Spleen (tissue), 11 donors: ENCODE measurements around the gene WHRN. TPM values are rescaled to one million over a fixed set of nuclear protein-coding genes. Genes with fewer than 3 reads are reported as not detected.

ENCODE experiments used
- DNase-seq: peaks from one replicate; pipeline ENCODE4 v3.0.0-alpha.2; 2020
- H3K27ac ChIP-seq, 8 donors: fragments of 200-600 bp; sonication (generic) in 7 of 8; 1 replicate in 4 of 8; 2 replicates in 4 of 8; pipeline versions ENCODE4 v1.5.0 to v1.8.0; 2016 to 2021; ENCODE audit warnings: inconsistent platforms in 4 of 8, mild to moderate bottlenecking in 4 of 8, moderate library complexity in 1 of 8
- H3K27me3 ChIP-seq, 7 donors: fragments of 200-600 bp; sonication (generic) in 6 of 7; replicated peaks in 1 of 7; 1 replicate in 4 of 7; 2 replicates in 3 of 7; pipeline versions ENCODE4 v1.5.0 to v1.8.0; 2016 to 2021; ENCODE audit warnings: inconsistent platforms in 3 of 7, mild to moderate bottlenecking in 1 of 7
- H3K36me3 ChIP-seq, 6 donors: fragments of 200-600 bp; sonication (generic) in 5 of 6; 1 replicate in 4 of 6; 2 replicates in 2 of 6; pipeline versions ENCODE4 v1.5.0 to v1.8.0; 2016 to 2021; ENCODE audit warnings: inconsistent platforms in 2 of 6
- H3K4me1 ChIP-seq, 6 donors: fragments of 200-600 bp; sonication (generic) in 5 of 6; 1 replicate in 3 of 6; 2 replicates in 3 of 6; pipeline versions ENCODE4 v1.5.0 to v1.8.0; 2016 to 2021; ENCODE audit warnings: inconsistent platforms in 3 of 6
- H3K4me3 ChIP-seq, 8 donors: fragments of 200-600 bp; sonication (generic) in 7 of 8; 1 replicate in 4 of 8; 2 replicates in 4 of 8; pipeline versions ENCODE4 v1.5.0 to v1.8.0; 2016 to 2021; ENCODE audit warnings: inconsistent platforms in 4 of 8, mild to moderate bottlenecking in 4 of 8, moderate library complexity in 2 of 8
- H3K9me3 ChIP-seq, 8 donors: fragments of 200-600 bp; sonication (generic) in 7 of 8; 1 replicate in 4 of 8; 2 replicates in 4 of 8; pipeline versions ENCODE4 v1.5.0 to v1.8.0; 2016 to 2021; ENCODE audit warnings: inconsistent platforms in 4 of 8
- CTCF ChIP-seq, 11 experiments: fragments of 200-600 bp in 7 of 11; fragments of 450-650 bp in 4 of 11; sonication (generic) in 4 of 11; IDR thresholded peaks in 8 of 11; conservative IDR thresholded peaks in 3 of 11; 1 replicate in 7 of 11; 2 replicates in 4 of 11; pipeline versions ENCODE4 v1.4.0 to v1.8.0; 2016 to 2021; ENCODE audit warnings: antibody characterized with exemption in 11 of 11, inconsistent platforms in 4 of 11, mild to moderate bottlenecking in 1 of 11
- POLR2A ChIP-seq, 3 donors: fragments of 450-650 bp; IDR thresholded peaks; one replicate each; pipeline ENCODE4 v1.5.1; 2017; ENCODE audit warnings: antibody characterized with exemption in 3 of 3, mild to moderate bottlenecking in 1 of 3
- POLR2AphosphoS5 ChIP-seq, 3 donors: sonication (generic); formaldehyde crosslinking; IDR thresholded peaks; one replicate each; pipeline ENCODE4 v1.5.1; 2017; ENCODE audit warnings: antibody characterized with exemption in 3 of 3
- WGBS, 5 donors: extraction: QIAGEN DNeasy Blood & Tissue Kit in 3 of 5; methylation state at CpG; one replicate each; pipeline versions ENCODE4 v1.1.5 to v1.1.7; 2013 to 2018; 5-methylcytosine and 5-hydroxymethylcytosine counted together
- intact Hi-C: fragments of 100-400 bp; cut with DNase I; formaldehyde crosslinking; loops from one replicate; pipeline ENCODE4 v1.15.0; 2023; ENCODE audit warnings: low total_unique reads
- polyA plus RNA-seq, 3 donors: library from polyadenylated mRNA; stranded (reverse); fragments of 200-250 nt; gene quantifications; one replicate each; pipeline ENCODE4 v1.2.1, GENCODE V29; 2013
- total RNA-seq, 7 donors: library from RNA; depleted of rRNA in 3 of 7; stranded (reverse); fragments of >200 nt in 3 of 7; fragmentation: NEBNext Ultra II Directional in 4 of 7; extraction: Animal tissue kit (Norgen Biotek cat#: 25700) in 4 of 7; gene quantifications; one replicate each; pipeline versions ENCODE4 v1.1.0 to v1.2.1, GENCODE V29; 2016 to 2021
- donor health status: healthy with polysubstance abuse.
- donor health status: DM: no; HTN: no; CAD: no; lungs with moderate emphysema.
- donor health status: DM: no; HTN: no; CAD: no.
- donor health status: Bipolar disorder and iron deficiency.
- donor health status: healthy.
- donor health status: DM: no; HTN: no; CAD: no.
- donor health status: DM: yes; HTN: yes; CAD: no.

The WHRN gene
- total and polyA plus RNA-seq, 10 donors = 3.7 to 51.6 (median 26.8) TPM

- no peak for DNase-seq
- intact Hi-C loops = no loop called here
- H3K9me3 ChIP-seq = no peaks in the 10 kb centered on the region
- peaks cover 9 to 23% (median 12%) of the 10 kb centered on the region in 6 donors for H3K4me1 ChIP-seq
- no peaks in the 10 kb centered on the region for H3K36me3 ChIP-seq
- TF ChIP-seq POLR2AphosphoS5 (IDR thresholded peaks at IDR 0.05) = no peak
- TF ChIP-seq CTCF (IDR thresholded peaks at IDR 0.05 in 8 of 11, conservative IDR thresholded peaks at IDR 0.05 in 3 of 11) = no peak
- no peak for TF ChIP-seq POLR2A (IDR thresholded peaks at IDR 0.05)
- H3K27me3 ChIP-seq = no peaks in the 10 kb centered on the region
- no peak overlapping the region for H3K27ac ChIP-seq
- no peak overlapping the region for H3K4me3 ChIP-seq
- WGBS, 5 donors = 74 to 92% (median 87%) methylated on average over 1 of the region's 1 CpG
Observed at GRCh38 chr9:114456929-114457328, 48.3 kb downstream of the WHRN start.

- DNase-seq = no peak
- no peak overlapping the region for H3K4me3 ChIP-seq
- no peaks in the 10 kb centered on the region for H3K36me3 ChIP-seq
- H3K27ac ChIP-seq = no peak overlapping the region
- no peaks in the 10 kb centered on the region for H3K9me3 ChIP-seq
- no peaks in the 10 kb centered on the region for H3K27me3 ChIP-seq
- intact Hi-C loops = no loop called here
- H3K4me1 ChIP-seq = peaks cover 16 to 40% (median 35%) of the 10 kb centered on the region in 6 donors
- 0% methylated on average over 1 of the region's 1 CpG for WGBS, 5 donors
- TF ChIP-seq POLR2AphosphoS5 (IDR thresholded peaks at IDR 0.05) = no peak
Observed at GRCh38 chr9:114454652-114455051, 50.6 kb downstream of the WHRN start.

GRCh38 chr9:114452219-114453165 is 52.8 kb downstream of the WHRN start:
- Histone ChIP-seq H3K9me3 (no peaks in the 10 kb centered on the region), H3K36me3 (no peaks in the 10 kb centered on the region), H3K27ac (peak overlapping the region; percentile 15 to 81 (median 58)), H3K4me3 (no peak overlapping the region), H3K4me1 (peaks cover 23 to 53% (median 46%) of the 10 kb centered on the region in 6 donors), H3K27me3 (no peaks in the 10 kb centered on the region)
- TF ChIP-seq POLR2AphosphoS5 (IDR thresholded peaks at IDR 0.05) (peak in 2 of 3 donors; percentile 54 to 62), CTCF (IDR thresholded peaks at IDR 0.05 in 8 of 11, conservative IDR thresholded peaks at IDR 0.05 in 3 of 11) (no peak)
- intact Hi-C loops = no loop called here
- DNase-seq = no peak
- WGBS, 5 donors = 29 to 42% (median 38%) methylated on average over 12 of the region's 12 CpGs

GRCh38 chr9:114451707-114452031 is 53.6 kb downstream of the WHRN start:
- no peaks in the 10 kb centered on the region for H3K9me3 ChIP-seq
- H3K4me1 ChIP-seq = peaks cover 23 to 58% (median 46%) of the 10 kb centered on the region in 6 donors
- intact Hi-C loops = no loop called here
- DNase-seq = no peak
- peak overlapping the region in 5 of 8 donors; percentile 56 to 81 (median 64) for H3K27ac ChIP-seq
- no peak overlapping the region for H3K4me3 ChIP-seq
- WGBS, 5 donors = 94 to 100% (median 100%) methylated on average over 1 of the region's 1 CpG
- TF ChIP-seq CTCF (IDR thresholded peaks at IDR 0.05 in 8 of 11, conservative IDR thresholded peaks at IDR 0.05 in 3 of 11) (no peak), POLR2A (IDR thresholded peaks at IDR 0.05) (no peak), POLR2AphosphoS5 (IDR thresholded peaks at IDR 0.05) (no peak)
- no peaks in the 10 kb centered on the region for H3K36me3 ChIP-seq
- H3K27me3 ChIP-seq = no peaks in the 10 kb centered on the region
